SK-N-SH (cell line): Measurements from ENCODE around the gene TMEM106C. TPM values are rescaled to one million over a fixed set of nuclear protein-coding genes. Genes with fewer than 3 reads are reported as not detected.

Source experiments
- CTCF ChIA-PET: fragments of 300-600, 350-600 bp; formaldehyde crosslinking; extraction: SDS; loops from one replicate; lab custom pipeline; 2021; lab: Yijun Ruan, JAX
- POLR2A ChIA-PET: fragments of 350-600 bp; sonication (Branson Sonifier 250); formaldehyde crosslinking; extraction: SDS; loops from one replicate; lab custom pipeline; 2020; ENCODE audit warnings: antibody characterized with exemption, inconsistent platforms; lab: Yijun Ruan, JAX
- DNase-seq: peaks from one replicate; pipeline ENCODE4 v3.0.0; 2012
- H2AFZ ChIP-seq: fragments of 200-600 bp; sonication (generic); 2 replicates; pipeline ENCODE4 v1.8.1; 2016; ENCODE audit warnings: antibody characterized with exemption, mild to moderate bottlenecking, low read depth
- H3F3A ChIP-seq: fragments of 200-600 bp; sonication (generic); replicated peaks from 2 replicates; pipeline ENCODE3; 2016; ENCODE audit warnings: antibody characterized with exemption, mild to moderate bottlenecking; ENCODE audit not compliant: insufficient read depth
- H3K27ac ChIP-seq, 2 experiments: fragments of 200-500 bp in 1 of 2; fragments of 200-600 bp in 1 of 2; sonication (Bioruptor generic) in 1 of 2; sonication (generic), shearing (Covaris generic) in 1 of 2; 2 replicates each; pipeline versions ENCODE4 v1.5.1 to v1.6.1; 2014 to 2016; ENCODE audit warnings: low read depth in 2 of 2, inconsistent platforms in 1 of 2, low read length in 1 of 2, mild to moderate bottlenecking in 1 of 2, mixed read lengths in 1 of 2
- H3K27me3 ChIP-seq: fragments of 200-600 bp; sonication (generic), shearing (Covaris generic); 2 replicates; pipeline ENCODE4 v1.6.1; 2016; ENCODE audit warnings: mixed run types; ENCODE audit not compliant: insufficient read depth
- H3K36me3 ChIP-seq, 2 experiments: fragments of 200-500 bp in 1 of 2; fragments of 200-600 bp in 1 of 2; sonication (Bioruptor generic) in 1 of 2; sonication (generic) in 1 of 2; replicated peaks in 1 of 2; 2 replicates each; pipeline versions ENCODE3 to v1.5.1; 2014 to 2016; ENCODE audit warnings: low read length in 1 of 2, mild to moderate bottlenecking in 1 of 2; ENCODE audit not compliant: insufficient read depth in 2 of 2, control insufficient read depth in 1 of 2
- H3K4me1 ChIP-seq, 2 experiments: fragments of 200-500 bp in 1 of 2; fragments of 200-600 bp in 1 of 2; sonication (Bioruptor generic) in 1 of 2; sonication (generic), shearing (Covaris generic) in 1 of 2; 2 replicates each; pipeline versions ENCODE4 v1.5.1 to v1.6.1; 2014 to 2016; ENCODE audit warnings: low read depth in 1 of 2, low read length in 1 of 2, mixed run types in 1 of 2; ENCODE audit not compliant: insufficient read depth in 2 of 2, control insufficient read depth in 1 of 2
- H3K4me2 ChIP-seq: fragments of 200-600 bp; sonication (generic), shearing (Covaris generic); 2 replicates; pipeline ENCODE4 v1.6.1; 2017; ENCODE audit warnings: mixed run types
- H3K4me3 ChIP-seq, 2 experiments: fragments of 200-500 bp in 1 of 2; fragments of 200-600 bp in 1 of 2; sonication (Bioruptor generic) in 1 of 2; sonication (generic), shearing (Covaris generic) in 1 of 2; 2 replicates each; pipeline versions ENCODE4 v1.5.1 to v1.8.1; 2014 to 2016; ENCODE audit warnings: low read depth in 2 of 2, inconsistent platforms in 1 of 2, low read length in 1 of 2, mild to moderate bottlenecking in 1 of 2, mixed read lengths in 1 of 2, moderate library complexity in 1 of 2
- H3K79me2 ChIP-seq: fragments of 200-600 bp; sonication (generic); 2 replicates; pipeline ENCODE4 v1.8.1; 2017; ENCODE audit warnings: mild to moderate bottlenecking; ENCODE audit not compliant: insufficient read depth
- H3K9ac ChIP-seq: fragments of 200-600 bp; sonication (generic); 2 replicates; pipeline ENCODE4 v1.6.1; 2017; ENCODE audit warnings: mixed run types
- H3K9me2 ChIP-seq: fragments of 200-600 bp; sonication (generic); 2 replicates; pipeline ENCODE4 v1.6.1; 2017; ENCODE audit warnings: mixed run types
- H3K9me3 ChIP-seq: fragments of 200-600 bp; sonication (generic); 2 replicates; pipeline ENCODE4 v1.6.1; 2017; ENCODE audit warnings: mixed run types, mild to moderate bottlenecking, moderate library complexity
- H4K20me1 ChIP-seq: fragments of 200-600 bp; sonication (generic); 2 replicates; pipeline ENCODE4 v1.6.1; 2017; ENCODE audit warnings: mild to moderate bottlenecking, mixed run types; ENCODE audit not compliant: insufficient read depth
- CHD2 ChIP-seq: fragments of 150-350 bp; IDR thresholded peaks from 2 replicates; pipeline ENCODE4 v1.6.1; 2018; ENCODE audit warnings: low read length; ENCODE audit not compliant: partially characterized antibody
- EP300 ChIP-seq, 2 experiments: IDR thresholded peaks; 2 replicates each; pipeline versions ENCODE4 v1.4.0 to v1.6.1; 2012; ENCODE audit warnings: borderline replicate concordance in 1 of 2, low read depth in 1 of 2, low read length in 1 of 2
- FOSL2 ChIP-seq: IDR thresholded peaks from 2 replicates; pipeline ENCODE4 v1.4.0; 2012; ENCODE audit warnings: low read depth, mild to moderate bottlenecking, moderate library complexity, borderline replicate concordance
- FOXJ3 ChIP-seq: sonication (generic); formaldehyde crosslinking; IDR thresholded peaks from 2 replicates; pipeline ENCODE4 v1.5.1; 2020; ENCODE audit warnings: mild to moderate bottlenecking, missing genetic modification reagents
- JUND ChIP-seq: IDR thresholded peaks from 2 replicates; pipeline ENCODE4 v1.4.0; 2012
- MXI1 ChIP-seq: IDR thresholded peaks from 2 replicates; pipeline ENCODE4 v1.6.1; 2012; ENCODE audit warnings: mild to moderate bottlenecking, low read depth, low read length, improper control_type of control experiment
- NFIC ChIP-seq: IDR thresholded peaks from 2 replicates; pipeline ENCODE4 v1.4.0; 2012; ENCODE audit warnings: borderline replicate concordance
- PBX3 ChIP-seq: IDR thresholded peaks from 2 replicates; pipeline ENCODE4; 2012
- POLR2AphosphoS5 ChIP-seq: IDR thresholded peaks from 2 replicates; pipeline ENCODE4 v1.6.1; 2012; ENCODE audit warnings: low read depth, low read length
- RXRA ChIP-seq: IDR thresholded peaks from 2 replicates; pipeline ENCODE4 v1.4.0; 2012; ENCODE audit warnings: low read depth, mild to moderate bottlenecking, borderline replicate concordance
- TAF1 ChIP-seq: IDR thresholded peaks from 2 replicates; pipeline ENCODE4 v1.6.1; 2012; ENCODE audit warnings: low read depth, mild to moderate bottlenecking, low read length, moderate library complexity, borderline replicate concordance
- USF1 ChIP-seq: IDR thresholded peaks from 2 replicates; pipeline ENCODE4 v1.4.0; 2012; ENCODE audit warnings: low read depth, borderline replicate concordance
- USF2 ChIP-seq: fragments of 150-350 bp; IDR thresholded peaks from 2 replicates; pipeline ENCODE4 v1.6.1; 2017; ENCODE audit warnings: antibody characterized with exemption, low read length, low read depth, borderline replicate concordance
- WGBS: methylation state at CpG from one replicate; pipeline ENCODE4 v1.1.6; 2017; ENCODE audit warnings: low lambda C conversion rate; 5-methylcytosine and 5-hydroxymethylcytosine counted together
- polyA plus RNA-seq, 3 experiments: library from polyadenylated mRNA; depleted of rRNA; stranded (reverse); fragments of >200 nt; gene quantifications; 2 replicates each; pipeline ENCODE4 v1.2.3, GENCODE V29; 2012

The TMEM106C gene
- polyA plus RNA-seq, 1 of the 3 experiments (the other 2 are of a cell fraction), result 133 TPM

GRCh38 chr12:47982311-47982710 is 18.9 kb downstream of the TMEM106C start:
- Histone ChIP-seq H3K4me1 (peaks cover 0 to 10% of the 10 kb centered on the region in 2 experiments; a peak in 1 of 4 replicates), H3K9ac (no peak overlapping the region), H3K36me3 (no peaks in the 10 kb centered on the region), H3K9me2 (no peaks in the 10 kb centered on the region), H4K20me1 (no peaks in the 10 kb centered on the region), H3K9me3 (no peaks in the 10 kb centered on the region), H3K27me3 (no peaks in the 10 kb centered on the region; the same call in 1 of the 2 replicates), H3K4me2 (no peak overlapping the region), H3K79me2 (no peaks in the 10 kb centered on the region), H3K4me3 (no peak overlapping the region), H3K27ac (no peak overlapping the region), H3F3A (no peaks in the 10 kb centered on the region), H2AFZ (no peak overlapping the region)
- DNase-seq, result no peak
- POLR2A ChIA-PET, result no interaction called here
- WGBS, result 17% methylated on average over 2 of the region's 5 CpGs
- no peak for TF ChIP-seq PBX3
- no peak for TF ChIP-seq FOXJ3 (CRISPR knock-in tag)
- no peak for TF ChIP-seq FOSL2
- TF ChIP-seq POLR2AphosphoS5, result no peak
- no peak for TF ChIP-seq TAF1
- no peak for TF ChIP-seq NFIC
- TF ChIP-seq RXRA, result no peak
- TF ChIP-seq JUND, result no peak
- TF ChIP-seq USF1, result no peak
- no peak for TF ChIP-seq MXI1
- CTCF ChIA-PET, result interaction anchor here (1.2 to 1.8 kb wide), 2 partner anchors 19 to 207 kb away, joined by 3 to 6 read pairs; partner anchors contain the start of gene TMEM106C

GRCh38 chr12:47982770-47983169 is 19.4 kb downstream of the TMEM106C start:
- WGBS, result 50% methylated on average over 9 of the region's 11 CpGs
- Histone ChIP-seq H3K9me2 (no peaks in the 10 kb centered on the region), H3K36me3 (no peaks in the 10 kb centered on the region), H3K27me3 (no peaks in the 10 kb centered on the region; the same call in 1 of the 2 replicates), H3K4me1 (peaks cover 0 to 12% of the 10 kb centered on the region in 2 experiments; a peak in 1 of 4 replicates), H4K20me1 (no peaks in the 10 kb centered on the region), H3K27ac (no peak overlapping the region), H3K79me2 (no peaks in the 10 kb centered on the region), H3K4me2 (no peak overlapping the region), H3F3A (no peaks in the 10 kb centered on the region), H2AFZ (no peak overlapping the region), H3K9me3 (no peaks in the 10 kb centered on the region), H3K9ac (no peak overlapping the region), H3K4me3 (no peak overlapping the region)
- no peak for TF ChIP-seq CHD2
- TF ChIP-seq POLR2AphosphoS5, result no peak
- TF ChIP-seq JUND, result no peak
- TF ChIP-seq USF2, result no peak
- TF ChIP-seq NFIC, result no peak
- no peak for TF ChIP-seq EP300 (IDR thresholded peaks at IDR 0.05; ENCODE audit: borderline replicate concordance in 1 of 2, low read depth in 1 of 2, low read length in 1 of 2)
- ChIA-PET POLR2A (no interaction called here), CTCF (interaction anchor here (1.8 kb wide), 1 partner anchor 19 kb away, joined by 6 read pairs; the partner anchor contains the start of gene TMEM106C)
- DNase-seq, result no peak
